ENCODE results near the gene KIFC3.

The KIFC3 gene

GRCh38 chr16:57721356-57722209 lies 80.7 kb downstream of the KIFC3 start:
- TF ChIP-seq, protein P1, sequence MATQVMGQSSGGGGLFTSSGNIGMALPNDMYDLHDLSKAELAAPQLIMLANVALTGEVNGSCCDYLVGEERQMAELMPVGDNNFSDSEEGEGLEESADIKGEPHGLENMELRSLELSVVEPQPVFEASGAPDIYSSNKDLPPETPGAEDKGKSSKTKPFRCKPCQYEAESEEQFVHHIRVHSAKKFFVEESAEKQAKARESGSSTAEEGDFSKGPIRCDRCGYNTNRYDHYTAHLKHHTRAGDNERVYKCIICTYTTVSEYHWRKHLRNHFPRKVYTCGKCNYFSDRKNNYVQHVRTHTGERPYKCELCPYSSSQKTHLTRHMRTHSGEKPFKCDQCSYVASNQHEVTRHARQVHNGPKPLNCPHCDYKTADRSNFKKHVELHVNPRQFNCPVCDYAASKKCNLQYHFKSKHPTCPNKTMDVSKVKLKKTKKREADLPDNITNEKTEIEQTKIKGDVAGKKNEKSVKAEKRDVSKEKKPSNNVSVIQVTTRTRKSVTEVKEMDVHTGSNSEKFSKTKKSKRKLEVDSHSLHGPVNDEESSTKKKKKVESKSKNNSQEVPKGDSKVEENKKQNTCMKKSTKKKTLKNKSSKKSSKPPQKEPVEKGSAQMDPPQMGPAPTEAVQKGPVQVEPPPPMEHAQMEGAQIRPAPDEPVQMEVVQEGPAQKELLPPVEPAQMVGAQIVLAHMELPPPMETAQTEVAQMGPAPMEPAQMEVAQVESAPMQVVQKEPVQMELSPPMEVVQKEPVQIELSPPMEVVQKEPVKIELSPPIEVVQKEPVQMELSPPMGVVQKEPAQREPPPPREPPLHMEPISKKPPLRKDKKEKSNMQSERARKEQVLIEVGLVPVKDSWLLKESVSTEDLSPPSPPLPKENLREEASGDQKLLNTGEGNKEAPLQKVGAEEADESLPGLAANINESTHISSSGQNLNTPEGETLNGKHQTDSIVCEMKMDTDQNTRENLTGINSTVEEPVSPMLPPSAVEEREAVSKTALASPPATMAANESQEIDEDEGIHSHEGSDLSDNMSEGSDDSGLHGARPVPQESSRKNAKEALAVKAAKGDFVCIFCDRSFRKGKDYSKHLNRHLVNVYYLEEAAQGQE (IDR thresholded peaks at IDR 0.05; ENCODE audit: insufficient read depth in 1 of 2, low read depth in 2 of 2, low read length in 2 of 2): no peak
- TF ChIP-seq SIN3A (IDR thresholded peaks at IDR 0.05; ENCODE audit: borderline replicate concordance, insufficient read depth, low read length) (no peak), FOXP2 (optimal IDR thresholded peaks at IDR 0.05; ENCODE audit: borderline replicate concordance, extremely low read depth, extremely low read length, insufficient read depth) (no peak), POLR2AphosphoS5 (IDR thresholded peaks at IDR 0.05; ENCODE audit: low read depth, low read length) (no peak), TAF1 (IDR thresholded peaks at IDR 0.05; ENCODE audit: borderline replicate concordance, insufficient read depth, low read length) (no peak)

- TF ChIP-seq, protein P1 (IDR thresholded peaks at IDR 0.05; ENCODE audit: insufficient read depth in 1 of 2, low read depth in 2 of 2, low read length in 2 of 2): no peak
- TF ChIP-seq TAF1 (IDR thresholded peaks at IDR 0.05; ENCODE audit: borderline replicate concordance, insufficient read depth, low read length) (no peak), FOXP2 (optimal IDR thresholded peaks at IDR 0.05; ENCODE audit: borderline replicate concordance, extremely low read depth, extremely low read length, insufficient read depth) (no peak), POLR2AphosphoS5 (IDR thresholded peaks at IDR 0.05; ENCODE audit: low read depth, low read length) (no peak), SIN3A (IDR thresholded peaks at IDR 0.05; ENCODE audit: borderline replicate concordance, insufficient read depth, low read length) (no peak)
These were observed 82.1 kb downstream of the KIFC3 start for GRCh38 chr16:57720142-57720575.

- TF ChIP-seq FOXP2 (optimal IDR thresholded peaks at IDR 0.05; ENCODE audit: borderline replicate concordance, extremely low read depth, extremely low read length, insufficient read depth) (no peak), SIN3A (IDR thresholded peaks at IDR 0.05; ENCODE audit: borderline replicate concordance, insufficient read depth, low read length) (no peak), POLR2AphosphoS5 (IDR thresholded peaks at IDR 0.05; ENCODE audit: low read depth, low read length) (no peak), TAF1 (IDR thresholded peaks at IDR 0.05; ENCODE audit: borderline replicate concordance, insufficient read depth, low read length) (no peak)
- TF ChIP-seq, protein P1 (IDR thresholded peaks at IDR 0.05; ENCODE audit: insufficient read depth in 1 of 2, low read depth in 2 of 2, low read length in 2 of 2): no peak
These were observed 88.2 kb downstream of the KIFC3 start for GRCh38 chr16:57714047-57714446.

DNA sequence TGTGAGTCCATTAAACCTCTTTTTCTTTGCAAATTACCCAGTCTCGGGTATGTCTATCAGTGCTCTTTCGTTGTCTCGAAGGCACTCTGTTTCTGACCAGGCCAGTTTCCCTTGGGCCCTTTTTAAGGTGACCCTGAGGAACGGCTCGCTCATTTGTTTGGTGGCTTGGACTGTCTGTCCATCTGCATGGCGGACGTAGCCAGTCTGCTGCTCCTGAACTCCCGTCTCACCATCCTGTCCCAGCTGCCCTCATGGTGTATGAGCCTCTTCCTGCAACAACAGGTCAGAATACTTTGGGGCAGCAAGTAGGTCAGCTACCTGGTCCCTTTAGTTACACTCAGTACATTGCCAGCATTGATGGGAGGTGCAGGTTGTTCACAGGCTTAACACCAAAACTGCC lies 88.7 kb downstream of the KIFC3 start:
- TF ChIP-seq POLR2AphosphoS5 (IDR thresholded peaks at IDR 0.05; ENCODE audit: low read depth, low read length): no peak

- TF ChIP-seq FOXP2 (optimal IDR thresholded peaks at IDR 0.05; ENCODE audit: borderline replicate concordance, extremely low read depth, extremely low read length, insufficient read depth) (no peak), SIN3A (IDR thresholded peaks at IDR 0.05; ENCODE audit: borderline replicate concordance, insufficient read depth, low read length) (no peak), TAF1 (IDR thresholded peaks at IDR 0.05; ENCODE audit: borderline replicate concordance, insufficient read depth, low read length) (no peak), POLR2AphosphoS5 (IDR thresholded peaks at IDR 0.05; ENCODE audit: low read depth, low read length) (no peak)
- TF ChIP-seq, protein P1 (IDR thresholded peaks at IDR 0.05; ENCODE audit: insufficient read depth in 1 of 2, low read depth in 2 of 2, low read length in 2 of 2): no peak
These were observed 90.3 kb downstream of the KIFC3 start for GRCh38 chr16:57711993-57712392.

Data from PFSK-1 (cell line).